M059J (cell line): Measurements from ENCODE around the gene ADAMTS15. TPM values are rescaled to one million over a fixed set of nuclear protein-coding genes. Genes with fewer than 3 reads are reported as not detected.
"Not testable (repeated sequence)": the region's sequence is repeated elsewhere in the genome, so short reads cannot be mapped to it uniquely, and the experiment has no call there.

Experiments used
- DNase-seq: peaks from one replicate; pipeline ENCODE4 v3.0.0-alpha.2; 2012; ENCODE audit warnings: low read depth
- total RNA-seq: library from RNA; depleted of rRNA; stranded (reverse); fragments of >200 nt; shearing (Covaris generic); gene quantifications from 2 replicates; pipeline ENCODE4 v1.2.3, GENCODE V29; 2014

The ADAMTS15 gene
- total RNA-seq, 1 experiment from 2014 or later, result 10.9 TPM

- DNase-seq, result peak; percentile 80
Observed at GRCh38 chr11:130434521-130435223, 13.8 kb upstream of the ADAMTS15 start.

DNA sequence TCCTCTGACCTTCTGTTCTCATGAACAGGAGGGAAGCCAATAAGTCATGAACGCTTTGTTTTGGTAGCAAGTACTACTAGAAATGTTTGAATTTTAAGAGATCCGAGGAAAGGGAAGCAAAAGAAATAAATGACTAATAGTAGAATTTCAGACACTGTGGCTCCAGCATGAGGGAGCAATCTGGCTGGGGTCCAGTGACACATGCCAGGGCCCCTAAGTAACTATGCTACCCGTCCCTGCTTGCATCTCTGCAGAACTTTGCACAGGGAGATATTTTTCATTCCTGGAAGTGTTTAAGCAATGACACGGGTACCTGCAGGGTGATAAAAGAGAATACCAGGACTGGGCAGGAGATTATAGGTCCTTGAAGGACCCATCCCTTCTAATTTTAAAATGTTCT, 12.8 kb upstream of the ADAMTS15 start:
- peak; percentile 73 for DNase-seq

DNA sequence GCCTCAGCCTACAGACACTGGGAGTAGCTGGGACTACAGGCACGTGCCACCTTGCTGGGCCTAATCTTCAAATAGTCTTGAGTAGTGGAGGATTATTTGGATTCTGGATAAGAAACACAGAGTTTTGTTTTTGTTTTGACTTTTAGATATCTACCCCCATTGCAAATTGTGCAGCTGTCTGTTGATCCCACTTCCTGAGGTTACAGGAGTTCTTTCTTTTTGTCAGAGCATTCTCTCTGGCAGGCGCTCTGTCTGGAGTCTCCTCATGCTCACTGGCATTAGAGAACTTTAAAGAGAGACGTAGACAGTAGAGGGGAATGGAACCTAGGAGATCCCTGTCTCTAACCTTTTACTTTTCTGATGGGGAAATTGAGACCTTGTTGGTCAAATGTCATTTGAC, 12.3 kb upstream of the ADAMTS15 start:
- no peak for DNase-seq

- no peak for DNase-seq
Observed at GRCh38 chr11:130437848-130438247, 10.6 kb upstream of the ADAMTS15 start.

DNA sequence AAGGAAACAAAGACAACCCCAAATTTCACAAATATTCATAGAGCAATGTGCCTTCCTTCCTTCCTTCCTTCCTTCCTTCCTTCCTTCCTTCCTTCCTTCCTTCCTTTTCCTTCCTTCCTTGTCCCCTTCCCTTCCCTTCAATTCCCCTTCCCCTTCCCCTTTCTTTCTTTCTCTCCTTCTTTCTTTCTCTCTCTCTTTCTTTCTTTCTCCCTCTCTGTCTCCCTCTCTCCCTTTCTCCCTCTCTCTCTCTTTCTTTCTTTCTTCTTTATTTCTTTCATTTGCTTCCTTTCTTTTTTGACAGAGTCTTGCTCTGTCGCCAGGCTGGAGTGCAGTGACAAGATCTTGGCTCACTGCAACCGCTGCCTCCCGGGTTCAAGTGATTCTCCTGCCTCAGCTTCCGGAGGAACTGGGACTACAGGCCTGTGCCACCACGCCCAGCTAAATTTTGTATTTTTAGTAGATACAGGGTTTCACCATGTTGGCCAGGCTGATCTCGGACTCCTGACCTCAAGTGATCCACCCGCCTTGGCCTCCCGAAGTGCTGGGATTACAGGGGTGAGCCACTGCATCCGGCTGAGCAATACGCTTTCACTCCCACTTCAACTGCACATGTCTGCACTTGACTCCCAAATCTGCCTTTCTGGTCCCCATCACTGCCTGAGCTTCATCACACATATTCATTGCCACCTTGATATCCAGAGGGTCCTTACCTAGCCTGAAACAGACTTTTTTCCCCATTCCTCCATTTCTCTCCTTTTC, 9.9 kb upstream of the ADAMTS15 start:
- DNase-seq, result not testable (repeated sequence)

DNA sequence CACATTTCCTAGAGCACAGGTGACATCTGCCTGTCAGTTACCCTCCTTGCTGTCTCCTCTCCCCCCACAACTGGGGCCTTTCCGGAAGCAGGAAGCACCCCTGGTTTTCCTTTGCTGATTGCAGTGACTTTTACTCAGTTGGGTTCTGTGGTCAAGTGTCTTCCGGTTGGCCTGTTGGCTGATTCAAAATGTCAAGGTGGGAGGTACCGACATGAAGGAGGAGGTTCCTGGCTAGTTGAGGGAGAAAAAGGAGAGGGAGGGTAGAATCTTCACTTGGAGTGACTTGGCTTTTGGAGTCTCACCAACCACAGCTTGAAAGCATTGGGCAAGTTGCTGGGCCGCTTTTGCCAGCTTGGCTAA, 9.3 kb upstream of the ADAMTS15 start:
- DNase-seq, result no peak

DNA sequence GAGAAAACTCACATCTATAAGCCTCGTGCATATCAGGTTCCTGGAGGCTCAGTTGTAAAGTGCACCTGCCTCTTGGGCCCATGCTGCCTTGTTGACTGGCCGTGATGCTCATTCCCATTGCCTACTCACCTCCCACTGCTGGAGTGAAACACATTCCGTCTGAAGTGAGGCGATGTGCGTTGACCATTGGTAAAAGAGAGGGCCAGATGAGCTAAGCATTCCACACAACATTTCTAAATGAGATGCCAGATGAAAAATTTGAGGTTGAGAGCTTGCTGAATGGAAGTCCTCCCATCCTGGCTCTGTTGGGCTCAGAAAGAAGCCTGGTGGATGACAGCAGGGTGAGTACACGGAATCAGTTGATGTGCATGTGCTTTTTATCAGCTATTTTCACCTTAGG, 8.6 kb upstream of the ADAMTS15 start:
- DNase-seq, result no peak

DNA sequence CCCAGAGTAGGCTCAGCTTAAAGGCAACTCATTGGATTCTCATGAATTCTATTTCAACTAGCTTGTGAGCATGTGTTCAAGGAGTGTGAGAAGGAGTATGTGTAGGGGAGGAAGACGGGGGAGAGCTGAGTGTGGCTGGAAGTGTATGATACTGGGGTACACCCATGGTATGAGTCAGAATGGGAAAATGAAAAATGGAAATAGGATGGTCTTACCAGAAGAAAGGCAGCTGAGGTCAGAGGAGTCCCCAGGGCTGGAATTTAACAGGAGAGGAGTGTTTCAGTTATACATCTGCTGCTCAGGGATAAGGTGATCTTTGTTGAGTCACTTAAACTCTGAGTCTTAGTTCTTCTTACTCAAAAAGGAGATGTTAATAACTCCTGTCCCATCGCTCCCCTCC, 6.7 kb upstream of the ADAMTS15 start:
- DNase-seq, result no peak

GRCh38 chr11:130442737-130443136, 5.7 kb upstream of the ADAMTS15 start:
- no peak for DNase-seq

GRCh38 chr11:130445788-130446187, 2.7 kb upstream of the ADAMTS15 start:
- no peak for DNase-seq

DNA sequence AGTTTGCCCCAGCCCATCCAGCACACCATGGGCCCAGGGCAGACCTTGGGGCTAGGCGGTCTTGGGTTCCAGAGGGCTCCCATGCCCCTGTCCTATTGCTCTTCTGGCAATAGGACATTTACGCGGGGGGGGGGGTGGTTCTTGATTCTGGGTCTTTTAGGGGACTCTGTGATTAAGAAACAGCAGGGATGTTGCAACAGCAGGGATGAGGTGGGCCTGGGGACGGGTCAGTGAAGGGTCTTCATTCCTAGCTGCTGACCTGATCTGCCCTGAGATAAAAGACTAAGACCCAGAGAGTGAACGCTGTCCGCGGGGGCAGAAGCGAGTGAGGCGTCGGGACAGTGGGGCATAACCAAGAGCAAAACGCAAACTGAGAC, 418 bp upstream of the ADAMTS15 start:
- no peak for DNase-seq

- DNase-seq, result no peak
Observed at GRCh38 chr11:130449310-130449990, 1.0 kb downstream of the ADAMTS15 start.

DNA sequence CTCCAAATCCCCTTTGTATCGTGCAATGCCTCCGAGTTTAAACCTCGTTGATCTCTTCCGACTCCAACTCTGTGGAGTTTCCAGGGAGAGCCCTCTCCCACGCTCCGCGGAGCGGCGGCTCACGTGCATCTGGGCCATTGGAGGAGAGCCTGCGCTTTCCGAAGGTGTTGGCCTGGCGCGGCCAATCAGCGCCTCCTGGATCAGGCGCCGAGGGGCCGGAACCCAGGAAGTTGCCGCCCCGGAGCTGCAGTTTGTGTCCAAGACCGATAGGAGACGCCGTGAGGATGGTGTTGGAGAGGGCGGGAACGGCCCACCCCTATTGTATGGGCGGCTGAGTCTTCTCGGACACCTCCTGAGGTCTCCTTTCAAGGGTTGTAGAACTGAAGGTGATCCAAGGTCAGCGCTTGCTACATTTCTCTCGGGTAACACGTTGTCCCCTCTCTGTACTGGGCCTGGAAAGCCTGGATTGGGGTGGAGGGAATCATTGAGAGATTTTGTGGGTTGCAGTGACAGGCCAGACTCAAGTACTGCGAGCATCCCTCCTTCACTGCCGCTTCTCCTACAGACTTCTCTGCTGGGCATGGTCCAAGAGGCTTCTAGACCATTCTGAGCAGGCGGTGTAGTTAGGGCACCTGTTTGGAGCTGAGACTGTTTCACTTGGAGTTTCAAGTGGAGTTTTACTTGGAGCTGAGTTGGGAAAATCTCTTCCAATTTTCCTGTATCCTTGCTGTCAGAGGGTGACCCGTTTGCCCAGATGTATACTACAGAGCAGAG, 1.7 kb downstream of the ADAMTS15 start:
- no peak for DNase-seq

DNA sequence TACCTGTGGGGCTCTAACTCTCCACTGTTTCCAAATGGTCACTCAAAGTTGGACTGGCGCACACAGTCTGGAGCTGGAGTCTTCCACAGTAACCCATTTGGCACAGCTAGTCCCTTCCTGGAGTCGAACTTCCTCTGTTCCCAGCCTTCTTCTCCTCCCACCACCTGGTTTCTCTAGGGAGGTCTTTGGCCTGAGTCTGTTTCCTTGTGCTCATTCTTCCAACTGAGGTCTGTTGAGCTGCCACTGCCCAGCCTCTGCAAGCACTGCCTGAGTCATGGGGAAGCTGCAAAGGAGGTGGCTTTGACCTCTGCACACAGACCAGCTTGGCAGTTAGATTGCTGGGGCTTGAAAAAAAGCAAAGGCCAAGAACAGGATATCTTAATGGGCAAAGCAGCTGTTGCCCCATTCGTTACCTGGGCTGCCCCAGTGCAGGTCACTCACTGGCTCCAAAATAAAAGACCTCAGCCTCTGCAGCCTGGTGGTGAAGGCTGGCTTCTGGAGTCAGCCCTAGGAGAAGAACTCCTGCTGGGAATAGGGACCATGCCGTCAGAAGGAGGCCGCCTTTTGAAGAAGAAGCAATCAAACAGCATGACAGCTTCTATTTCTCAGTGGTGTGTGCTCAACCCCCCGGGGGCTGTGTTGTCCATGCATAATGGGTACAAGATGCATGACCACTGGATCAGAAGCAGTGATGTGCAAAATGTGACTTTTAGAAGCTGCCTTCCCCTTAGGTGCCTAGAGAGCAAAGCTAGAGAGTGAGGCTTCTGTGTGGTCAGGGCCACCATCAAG, 3.0 kb downstream of the ADAMTS15 start:
- peak; percentile 78 for DNase-seq

- no peak for DNase-seq
Observed at GRCh38 chr11:130452176-130452575, 3.7 kb downstream of the ADAMTS15 start.

DNA sequence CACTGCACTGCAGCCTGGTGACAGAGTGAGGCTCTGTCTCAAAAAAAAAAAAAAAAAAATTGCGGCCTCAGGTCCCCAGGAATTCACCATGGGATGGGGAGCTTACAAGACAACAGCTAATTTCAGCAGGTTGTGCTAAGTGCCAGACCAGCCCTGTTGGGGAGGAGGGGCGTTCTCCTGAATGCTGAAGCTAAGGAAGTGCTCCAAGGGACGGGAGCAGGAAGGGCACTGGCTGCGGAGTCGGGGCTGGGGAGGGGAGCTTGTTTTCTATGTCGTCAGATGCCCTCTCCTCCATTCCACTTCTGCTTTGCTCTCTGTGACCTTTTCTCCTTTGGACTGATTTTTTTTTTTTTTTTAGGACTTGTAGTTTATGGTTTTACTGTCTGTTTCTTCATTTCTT, 4.5 kb downstream of the ADAMTS15 start:
- DNase-seq, result no peak

DNA sequence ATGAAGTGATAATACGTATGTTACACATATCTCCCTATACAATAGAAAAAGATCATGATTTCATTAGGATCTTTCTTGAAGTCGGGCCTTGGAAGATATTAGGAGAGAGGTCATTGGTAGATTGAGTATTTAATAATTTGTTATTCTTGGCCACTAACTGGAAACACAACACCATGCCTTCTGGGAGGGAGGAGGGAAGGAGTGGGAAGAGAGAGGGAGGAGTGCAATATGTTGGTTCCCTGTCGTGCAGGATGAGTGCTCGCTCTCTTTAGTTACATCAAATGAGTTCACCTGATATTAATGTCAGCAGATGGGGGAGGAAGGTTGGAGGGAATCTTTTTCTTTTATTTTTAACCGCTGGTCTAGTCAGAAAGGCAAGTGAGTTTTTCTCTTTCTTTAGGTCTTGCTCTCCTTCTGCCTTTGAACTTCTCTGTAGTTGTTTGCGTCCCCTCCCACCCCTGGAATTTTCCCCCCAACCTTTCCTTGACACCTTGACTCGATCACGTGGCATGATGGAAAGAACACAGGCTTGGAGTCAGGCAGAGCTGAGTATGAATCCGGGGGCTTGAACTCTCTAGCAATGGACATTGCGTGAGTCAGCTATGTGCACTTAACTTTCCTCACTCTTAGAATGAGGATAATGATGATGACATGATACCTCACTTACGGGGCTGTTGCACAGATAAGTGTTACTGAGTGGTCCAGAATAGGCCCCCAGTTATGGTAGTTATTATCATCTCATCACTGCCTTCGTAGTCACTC, 6.2 kb downstream of the ADAMTS15 start:
- DNase-seq, result no peak

- DNase-seq, result no peak
Observed at GRCh38 chr11:130455483-130456127, 7.2 kb downstream of the ADAMTS15 start.

DNA sequence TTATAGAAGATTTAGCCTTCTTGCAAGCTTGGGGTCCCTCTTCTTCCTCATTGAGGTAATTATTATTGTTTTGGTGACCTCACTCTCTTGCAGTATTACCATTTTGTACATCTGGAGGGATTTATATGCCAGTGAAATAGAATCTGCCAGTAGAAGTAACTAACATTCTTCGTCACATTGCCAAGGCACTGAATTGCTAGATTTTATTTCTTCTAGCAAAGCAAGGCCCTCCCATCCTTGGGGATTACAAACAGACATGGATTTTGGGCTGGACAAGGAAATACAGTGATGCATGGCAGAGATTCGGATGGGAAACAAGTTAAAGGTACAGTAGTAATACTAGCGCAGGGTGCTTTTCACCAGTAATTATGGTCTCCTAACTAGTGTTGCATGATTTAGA, 7.8 kb downstream of the ADAMTS15 start:
- DNase-seq, result no peak
